PC-3 (cell line): ENCODE measurements around the gene BEX1.

Source experiments
- CTCF ChIP-seq: fragments of 300-600 bp; sonication (generic); conservative IDR thresholded peaks from 2 replicates; pipeline ENCODE4 v1.5.1; 2017; ENCODE audit warnings: antibody characterized with exemption, low read depth, mild to moderate bottlenecking, low read length
- EZH2 ChIP-seq: fragments of 300-600 bp; sonication (generic); IDR thresholded peaks from one replicate; pipeline ENCODE4 v1.6.1; 2017; ENCODE audit warnings: antibody characterized with exemption, mild to moderate bottlenecking, low read length; ENCODE audit not compliant: unreplicated experiment
- EZH2phosphoT487 ChIP-seq: fragments of 300-600 bp; sonication (generic); IDR thresholded peaks from 2 replicates; pipeline ENCODE4 v1.6.1; 2018; ENCODE audit warnings: mild to moderate bottlenecking, antibody characterized with exemption, low read length, borderline replicate concordance

DNA sequence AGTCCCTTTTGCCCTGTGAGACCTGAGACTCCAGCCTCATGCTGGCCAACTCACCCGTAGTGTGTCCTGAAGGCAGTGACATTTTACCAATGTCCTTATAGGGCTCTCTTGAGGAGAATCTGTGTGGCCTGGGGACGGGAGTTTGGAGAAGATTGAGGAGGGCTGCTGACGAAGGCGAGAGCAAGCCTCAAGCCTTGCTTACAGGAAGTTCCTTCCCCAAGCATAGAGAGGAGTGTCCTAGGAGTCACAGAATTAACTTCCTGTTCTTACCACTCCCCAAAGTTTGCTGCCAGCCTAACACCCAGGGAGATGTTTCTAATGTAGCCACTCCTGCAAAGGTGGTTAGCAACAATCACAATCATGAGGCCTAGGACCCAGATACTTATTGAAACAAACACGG is 29.0 kb upstream of the BEX1 start, which contains the start of gene NXF3:
- no peak for TF ChIP-seq EZH2
- TF ChIP-seq CTCF = no peak
- no peak for TF ChIP-seq EZH2phosphoT487
